ENCODE results near the gene GLS2. TPM values are rescaled to one million over a fixed set of nuclear protein-coding genes. Genes with fewer than 3 reads are reported as not detected.

Gene GLS2
- total and polyA plus RNA-seq, 9 of the 15 experiments (the other 6 are each of a cell fraction or from before 2014, with no cell fraction given), result 0.11 TPM; not detected in 8

GRCh38 chr12:56437430-56438176, 50.4 kb downstream of the GLS2 start (continued):
- TF ChIP-seq, protein P1, sequence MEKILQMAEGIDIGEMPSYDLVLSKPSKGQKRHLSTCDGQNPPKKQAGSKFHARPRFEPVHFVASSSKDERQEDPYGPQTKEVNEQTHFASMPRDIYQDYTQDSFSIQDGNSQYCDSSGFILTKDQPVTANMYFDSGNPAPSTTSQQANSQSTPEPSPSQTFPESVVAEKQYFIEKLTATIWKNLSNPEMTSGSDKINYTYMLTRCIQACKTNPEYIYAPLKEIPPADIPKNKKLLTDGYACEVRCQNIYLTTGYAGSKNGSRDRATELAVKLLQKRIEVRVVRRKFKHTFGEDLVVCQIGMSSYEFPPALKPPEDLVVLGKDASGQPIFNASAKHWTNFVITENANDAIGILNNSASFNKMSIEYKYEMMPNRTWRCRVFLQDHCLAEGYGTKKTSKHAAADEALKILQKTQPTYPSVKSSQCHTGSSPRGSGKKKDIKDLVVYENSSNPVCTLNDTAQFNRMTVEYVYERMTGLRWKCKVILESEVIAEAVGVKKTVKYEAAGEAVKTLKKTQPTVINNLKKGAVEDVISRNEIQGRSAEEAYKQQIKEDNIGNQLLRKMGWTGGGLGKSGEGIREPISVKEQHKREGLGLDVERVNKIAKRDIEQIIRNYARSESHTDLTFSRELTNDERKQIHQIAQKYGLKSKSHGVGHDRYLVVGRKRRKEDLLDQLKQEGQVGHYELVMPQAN (IDR thresholded peaks at IDR 0.05; ENCODE audit: borderline replicate concordance), result no peak; the same call in 1 of the 2 replicates
- TF ChIP-seq JUNB (CRISPR knock-in tag; conservative IDR thresholded peaks at IDR 0.05) (no peak), POLR2H (tag; IDR thresholded peaks at IDR 0.05; ENCODE audit: low read depth) (no peak), KDM5B (IDR thresholded peaks at IDR 0.05; ENCODE audit: insufficient replicate concordance, low read depth, low read length) (peak; percentile 50), L3MBTL2 (IDR thresholded peaks at IDR 0.05) (peak; percentile 68; the same call in 1 of the 2 replicates), JUN (IDR thresholded peaks at IDR 0.05; ENCODE audit: borderline replicate concordance, low read depth, low read length) (no peak), JUN (CRISPR knock-in tag; IDR thresholded peaks at IDR 0.05; ENCODE audit: borderline replicate concordance) (no peak), GTF2B (IDR thresholded peaks at IDR 0.05; ENCODE audit: extremely low read depth, insufficient read length) (no peak), ZNF589 (CRISPR knock-in tag; IDR thresholded peaks at IDR 0.05; ENCODE audit: low read depth) (no peak), POLR2G (IDR thresholded peaks at IDR 0.05; ENCODE audit: low read depth, low read length) (no peak), TCF7L2 (IDR thresholded peaks at IDR 0.05; ENCODE audit: low read depth, low read length) (no peak), SIN3B (IDR thresholded peaks at IDR 0.05; ENCODE audit: low read depth) (no peak), HINFP (tag; conservative IDR thresholded peaks at IDR 0.05; ENCODE audit: low read depth) (peak; percentile 53; the same call in 1 of the 2 replicates), MTA3 (IDR thresholded peaks at IDR 0.05; ENCODE audit: borderline replicate concordance) (0 out of 2 replicates have a peak, but pooled peaks have one; percentile 57), ESRRB (CRISPR knock-in tag; IDR thresholded peaks at IDR 0.05; ENCODE audit: borderline replicate concordance) (no peak), ZNF184 (CRISPR knock-in tag; IDR thresholded peaks at IDR 0.05) (no peak), ARID2 (IDR thresholded peaks at IDR 0.05) (no peak), CAMTA2 (CRISPR knock-in tag; conservative IDR thresholded peaks at IDR 0.05) (no peak)
- TF ChIP-seq, protein P2, sequence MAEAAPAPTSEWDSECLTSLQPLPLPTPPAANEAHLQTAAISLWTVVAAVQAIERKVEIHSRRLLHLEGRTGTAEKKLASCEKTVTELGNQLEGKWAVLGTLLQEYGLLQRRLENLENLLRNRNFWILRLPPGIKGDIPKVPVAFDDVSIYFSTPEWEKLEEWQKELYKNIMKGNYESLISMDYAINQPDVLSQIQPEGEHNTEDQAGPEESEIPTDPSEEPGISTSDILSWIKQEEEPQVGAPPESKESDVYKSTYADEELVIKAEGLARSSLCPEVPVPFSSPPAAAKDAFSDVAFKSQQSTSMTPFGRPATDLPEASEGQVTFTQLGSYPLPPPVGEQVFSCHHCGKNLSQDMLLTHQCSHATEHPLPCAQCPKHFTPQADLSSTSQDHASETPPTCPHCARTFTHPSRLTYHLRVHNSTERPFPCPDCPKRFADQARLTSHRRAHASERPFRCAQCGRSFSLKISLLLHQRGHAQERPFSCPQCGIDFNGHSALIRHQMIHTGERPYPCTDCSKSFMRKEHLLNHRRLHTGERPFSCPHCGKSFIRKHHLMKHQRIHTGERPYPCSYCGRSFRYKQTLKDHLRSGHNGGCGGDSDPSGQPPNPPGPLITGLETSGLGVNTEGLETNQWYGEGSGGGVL (CRISPR knock-in tag; IDR thresholded peaks at IDR 0.05), result no peak

All from K562 (cell line).